ENCODE results near the gene SLC7A5. TPM values are rescaled to one million over a fixed set of nuclear protein-coding genes. Genes with fewer than 3 reads are reported as not detected.

The SLC7A5 gene
- total RNA-seq, 4 donors from 2014 or later, result 3.3 to 17.7 (median 4.3) TPM

GRCh38 chr16:87831421-87832136 lies 37.7 kb downstream of the SLC7A5 start:
- no peak overlapping the region for H3K4me3 ChIP-seq
- no peaks in the 10 kb centered on the region for H3K9me3 ChIP-seq
- no peak for DNase-seq (ENCODE audit: extremely low spot score)
- H3K27me3 ChIP-seq, result peaks cover 0 to 6% (median 0%) of the 10 kb centered on the region in 4 donors
- TF ChIP-seq EP300 (IDR thresholded peaks at IDR 0.05), result no peak
- no peak for TF ChIP-seq POLR2AphosphoS5 (IDR thresholded peaks at IDR 0.05)
- no peak for TF ChIP-seq CTCF (IDR thresholded peaks at IDR 0.05)
- TF ChIP-seq POLR2A (IDR thresholded peaks at IDR 0.05; ENCODE audit: low read depth), result no peak
- no peak overlapping the region for H3K27ac ChIP-seq (replicated peaks in 1 of 4)
- 92% methylated on average over 28 of the region's 31 CpGs for WGBS
- intact Hi-C loops (cut with DNase I), result no loop called here
- H3K4me1 ChIP-seq, result peaks cover 0 to 15% (median 13%) of the 10 kb centered on the region in 4 donors
- H3K36me3 ChIP-seq, result peaks cover 6 to 53% (median 30%) of the 10 kb centered on the region in 4 donors

DNA sequence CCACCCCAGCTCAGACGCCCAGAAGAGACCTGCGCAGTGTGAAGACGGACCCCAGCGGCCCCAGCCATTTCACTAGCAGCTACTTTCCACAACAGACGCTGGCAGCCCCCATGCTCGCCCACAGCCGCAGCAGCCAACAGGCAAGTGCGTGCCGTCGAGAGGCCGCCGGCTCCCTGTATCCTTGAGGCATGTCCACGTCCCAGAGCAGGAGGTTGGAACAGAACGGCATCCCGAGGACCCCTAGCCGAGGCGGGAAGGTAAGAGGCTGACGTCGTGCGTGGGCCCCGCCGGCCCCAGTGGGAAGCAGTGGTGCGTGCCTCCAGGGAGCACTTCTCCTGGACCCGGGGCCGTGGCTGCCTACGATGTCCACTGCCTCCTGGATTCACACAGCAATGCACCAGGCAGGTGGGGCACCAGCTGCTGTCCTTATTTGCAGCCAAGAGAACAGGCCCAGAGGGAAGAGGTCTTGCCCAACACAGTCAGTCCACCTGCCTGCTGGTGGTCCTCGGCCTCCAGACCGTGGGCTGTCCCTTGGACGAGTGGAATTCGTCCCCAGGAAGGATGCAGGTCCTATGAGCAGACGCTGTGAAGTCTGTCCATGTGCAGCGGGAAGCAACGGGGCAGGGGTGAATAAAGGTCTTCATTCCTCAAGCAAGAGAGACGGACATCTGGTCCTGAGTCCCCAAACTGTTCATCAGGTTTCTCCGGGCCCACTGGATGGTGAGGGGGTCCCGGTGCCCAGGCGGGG lies 38.5 kb downstream of the SLC7A5 start:
- peaks cover 0 to 15% (median 13%) of the 10 kb centered on the region in 4 donors for H3K4me1 ChIP-seq
- no peak for DNase-seq (ENCODE audit: extremely low spot score)
- H3K9me3 ChIP-seq, result no peaks in the 10 kb centered on the region
- peaks cover 5 to 45% (median 25%) of the 10 kb centered on the region in 4 donors for H3K36me3 ChIP-seq
- 89% methylated on average over 21 of the region's 37 CpGs for WGBS
- H3K4me3 ChIP-seq, result no peak overlapping the region
- no peak for TF ChIP-seq CTCF (IDR thresholded peaks at IDR 0.05)
- no peak overlapping the region for H3K27ac ChIP-seq (replicated peaks in 1 of 4)
- peaks cover 0 to 10% (median 0%) of the 10 kb centered on the region in 4 donors for H3K27me3 ChIP-seq
- intact Hi-C loops (cut with DNase I), result no loop called here

- DNase-seq (ENCODE audit: extremely low spot score), result no peak
- Histone ChIP-seq H3K9me3 (no peaks in the 10 kb centered on the region), H3K36me3 (peaks cover 5 to 42% (median 24%) of the 10 kb centered on the region in 4 donors), H3K27me3 (peaks cover 0 to 11% (median 0%) of the 10 kb centered on the region in 4 donors), H3K4me1 (peaks cover 0 to 13% (median 11%) of the 10 kb centered on the region in 4 donors), H3K4me3 (no peak overlapping the region), H3K27ac (replicated peaks in 1 of 4) (no peak overlapping the region)
- WGBS, result 85% methylated on average over 20 of the region's 21 CpGs
- intact Hi-C loops (cut with DNase I), result no loop called here
- TF ChIP-seq POLR2AphosphoS5 (IDR thresholded peaks at IDR 0.05), result no peak
- no peak for TF ChIP-seq CTCF (IDR thresholded peaks at IDR 0.05)
- no peak for TF ChIP-seq POLR2A (IDR thresholded peaks at IDR 0.05; ENCODE audit: low read depth)
- TF ChIP-seq EP300 (IDR thresholded peaks at IDR 0.05), result no peak
Measured at GRCh38 chr16:87829988-87830672, 39.2 kb downstream of the SLC7A5 start.

GRCh38 chr16:87829622-87829980 lies 39.7 kb downstream of the SLC7A5 start:
- Histone ChIP-seq H3K27ac (replicated peaks in 1 of 4) (no peak overlapping the region), H3K36me3 (peaks cover 5 to 41% (median 23%) of the 10 kb centered on the region in 4 donors), H3K4me1 (peaks cover 0 to 7% (median 6%) of the 10 kb centered on the region in 4 donors), H3K9me3 (no peaks in the 10 kb centered on the region), H3K27me3 (peaks cover 0 to 16% (median 0%) of the 10 kb centered on the region in 4 donors), H3K4me3 (no peak overlapping the region)
- no peak for TF ChIP-seq POLR2A (IDR thresholded peaks at IDR 0.05; ENCODE audit: low read depth)
- no peak for TF ChIP-seq EP300 (IDR thresholded peaks at IDR 0.05)
- TF ChIP-seq POLR2AphosphoS5 (IDR thresholded peaks at IDR 0.05), result no peak
- TF ChIP-seq CTCF (IDR thresholded peaks at IDR 0.05), result no peak
- intact Hi-C loops (cut with DNase I), result no loop called here
- no peak for DNase-seq (ENCODE audit: extremely low spot score)
- 92% methylated on average over 13 of the region's 13 CpGs for WGBS

All from esophagus muscularis mucosa (tissue), 4 donors.